Fibroblast of lung (primary cell): Measurements from ENCODE around the gene CCDC80. TPM values are rescaled to one million over a fixed set of nuclear protein-coding genes. Genes with fewer than 3 reads are reported as not detected.
"Not testable (repeated sequence)": the region's sequence is repeated elsewhere in the genome, so short reads cannot be mapped to it uniquely, and the experiment has no call there.

ENCODE experiments used
- DNase-seq, 2 donors: peaks; one replicate each; pipeline versions ENCODE4 v3.0.0 to v3.0.0-alpha.2; 2010; ENCODE audit warnings: low read depth in 2 of 2
- H2AFZ ChIP-seq: 2 replicates; pipeline ENCODE4 v1.5.1; 2012; ENCODE audit warnings: low read length, control low read depth, inconsistent platforms
- H3K27ac ChIP-seq: 2 replicates; pipeline ENCODE4 v1.5.1; 2011; ENCODE audit warnings: low read length, control low read depth; ENCODE audit not compliant: insufficient read depth
- H3K27me3 ChIP-seq: 2 replicates; pipeline ENCODE4 v1.5.1; 2011; ENCODE audit warnings: mild to moderate bottlenecking, low read length; ENCODE audit not compliant: control insufficient read depth, insufficient read depth
- H3K36me3 ChIP-seq: 2 replicates; pipeline ENCODE4 v1.5.1; 2011; ENCODE audit warnings: low read length; ENCODE audit not compliant: control insufficient read depth, insufficient read depth
- H3K4me1 ChIP-seq: 2 replicates; pipeline ENCODE4 v1.5.1; 2011; ENCODE audit warnings: low read length; ENCODE audit not compliant: control insufficient read depth, insufficient read depth; ENCODE audit errors: extremely low read depth
- H3K4me2 ChIP-seq: 2 replicates; pipeline ENCODE4 v1.5.1; 2011; ENCODE audit warnings: low read length, control low read depth; ENCODE audit not compliant: insufficient read depth; ENCODE audit errors: extremely low read depth
- H3K4me3 ChIP-seq, 4 experiments: fragments of 200-600 bp in 1 of 4; sonication (generic) in 1 of 4; replicated peaks in 1 of 4; 2 replicates each; pipeline ENCODE4 v1.5.1; 2011 to 2016; ENCODE audit warnings: low read length in 4 of 4, low read depth in 3 of 4, mild to moderate bottlenecking in 3 of 4, control low read depth in 2 of 4, inconsistent platforms in 1 of 4, mixed read lengths in 1 of 4; ENCODE audit not compliant: insufficient read depth in 1 of 4; ENCODE audit errors: control extremely low read depth in 1 of 4
- H3K79me2 ChIP-seq: 2 replicates; pipeline ENCODE4 v1.5.1; 2012; ENCODE audit warnings: mild to moderate bottlenecking, low read length, inconsistent platforms; ENCODE audit not compliant: control insufficient read depth, insufficient read depth
- H3K9ac ChIP-seq: 2 replicates; pipeline ENCODE4 v1.5.1; 2011; ENCODE audit warnings: mild to moderate bottlenecking, low read length, control low read depth; ENCODE audit not compliant: insufficient read depth
- H3K9me3 ChIP-seq: 2 replicates; pipeline ENCODE4 v1.5.1; 2012; ENCODE audit warnings: low read depth, low read length; ENCODE audit not compliant: control insufficient read depth, insufficient read depth
- H4K20me1 ChIP-seq: 2 replicates; pipeline ENCODE4 v1.5.1; 2011; ENCODE audit warnings: low read length; ENCODE audit not compliant: control insufficient read depth, insufficient read depth; ENCODE audit errors: extremely low read depth
- CTCF ChIP-seq, 2 donors: IDR thresholded peaks in 1 of 2; conservative IDR thresholded peaks in 1 of 2; 1 replicate in 1 of 2; 2 replicates in 1 of 2; pipeline ENCODE4 v1.5.1; 2011 to 2012; ENCODE audit warnings: low read length in 2 of 2, control low read depth in 1 of 2, inconsistent platforms in 1 of 2, low read depth in 1 of 2, mild to moderate bottlenecking in 1 of 2
- EZH2 ChIP-seq: IDR thresholded peaks from 2 replicates; pipeline ENCODE4 v1.5.1; 2012; ENCODE audit warnings: low read length, control low read depth, mild to moderate bottlenecking; ENCODE audit errors: missing control alignments
- polyA plus RNA-seq, 2 donors: library from polyadenylated mRNA; depleted of rRNA in 1 of 2; stranded (reverse) in 1 of 2; unstranded in 1 of 2; fragments of >200 nt; gene quantifications; 2 replicates each; pipeline ENCODE4 v1.2.1, GENCODE V29; 2011 to 2012; ENCODE audit warnings: missing spikeins in 1 of 2
- total RNA-seq: library from RNA; depleted of rRNA; stranded (reverse); fragments of >200 nt; gene quantifications from 2 replicates; pipeline ENCODE4 v1.2.1, GENCODE V29; 2014

CCDC80 gene
- total and polyA plus RNA-seq, 2 donors (not counting 1 experiment from before 2014, with no cell fraction given), result 153 to 526 TPM

GRCh38 chr3:112671930-112672715 is 31.2 kb upstream of the CCDC80 start:
- Histone ChIP-seq H3K36me3 (no peaks in the 10 kb centered on the region), H3K9me3 (no peaks in the 10 kb centered on the region), H2AFZ (no peak overlapping the region), H3K4me2 (peak overlapping the region; percentile 42), H3K79me2 (no peaks in the 10 kb centered on the region), H3K27ac (peak overlapping the region; percentile 74), H3K4me3 (no peak overlapping the region), H3K4me1 (peaks cover 18% of the 10 kb centered on the region), H4K20me1 (no peaks in the 10 kb centered on the region), H3K27me3 (no peaks in the 10 kb centered on the region), H3K9ac (no peak overlapping the region)
- TF ChIP-seq EZH2 (no peak), CTCF (conservative IDR thresholded peaks at IDR 0.05 in 1 of 2, IDR thresholded peaks at IDR 0.05 in 1 of 2; ENCODE audit: low read depth in 1 of 2, low read length in 2 of 2) (no peak)
- DNase-seq, result peak; percentile 87 to 99

- no peak overlapping the region for H3K4me2 ChIP-seq
- no peaks in the 10 kb centered on the region for H3K79me2 ChIP-seq
- peak overlapping the region; percentile 74 for H3K27ac ChIP-seq
- H3K4me3 ChIP-seq, result no peak overlapping the region
- peaks cover 13% of the 10 kb centered on the region for H3K4me1 ChIP-seq
- no peaks in the 10 kb centered on the region for H3K27me3 ChIP-seq
- H3K9me3 ChIP-seq, result no peaks in the 10 kb centered on the region
- H4K20me1 ChIP-seq, result no peaks in the 10 kb centered on the region
- TF ChIP-seq CTCF (conservative IDR thresholded peaks at IDR 0.05 in 1 of 2, IDR thresholded peaks at IDR 0.05 in 1 of 2; ENCODE audit: low read depth in 1 of 2, low read length in 2 of 2) (no peak), EZH2 (no peak)
- H3K9ac ChIP-seq, result no peak overlapping the region
- H3K36me3 ChIP-seq, result no peaks in the 10 kb centered on the region
- H2AFZ ChIP-seq, result no peak overlapping the region
- DNase-seq, result no peak
Observed at GRCh38 chr3:112670824-112671223, 29.9 kb upstream of the CCDC80 start.

GRCh38 chr3:112667599-112667998 is 26.7 kb upstream of the CCDC80 start:
- no peaks in the 10 kb centered on the region for H3K36me3 ChIP-seq
- no peaks in the 10 kb centered on the region for H3K9me3 ChIP-seq
- no peak overlapping the region for H3K4me2 ChIP-seq
- no peaks in the 10 kb centered on the region for H4K20me1 ChIP-seq
- no peak overlapping the region for H2AFZ ChIP-seq
- TF ChIP-seq EZH2 (no peak), CTCF (conservative IDR thresholded peaks at IDR 0.05 in 1 of 2, IDR thresholded peaks at IDR 0.05 in 1 of 2; ENCODE audit: low read depth in 1 of 2, low read length in 2 of 2) (no peak)
- no peak for DNase-seq
- H3K27ac ChIP-seq, result no peak overlapping the region
- H3K4me3 ChIP-seq, result no peak overlapping the region
- peaks cover 8% of the 10 kb centered on the region for H3K4me1 ChIP-seq
- H3K27me3 ChIP-seq, result no peaks in the 10 kb centered on the region
- no peak overlapping the region for H3K9ac ChIP-seq
- H3K79me2 ChIP-seq, result no peaks in the 10 kb centered on the region

GRCh38 chr3:112665009-112665408 is 24.1 kb upstream of the CCDC80 start:
- not testable (repeated sequence) for H3K4me1 ChIP-seq, H2AFZ ChIP-seq, DNase-seq, H3K9me3 ChIP-seq, H3K4me2 ChIP-seq, H3K27me3 ChIP-seq, H3K79me2 ChIP-seq, H3K9ac ChIP-seq, H3K4me3 ChIP-seq, H3K36me3 ChIP-seq, H3K27ac ChIP-seq, H4K20me1 ChIP-seq
